Measurements from ENCODE around the gene ALPL.

DNA sequence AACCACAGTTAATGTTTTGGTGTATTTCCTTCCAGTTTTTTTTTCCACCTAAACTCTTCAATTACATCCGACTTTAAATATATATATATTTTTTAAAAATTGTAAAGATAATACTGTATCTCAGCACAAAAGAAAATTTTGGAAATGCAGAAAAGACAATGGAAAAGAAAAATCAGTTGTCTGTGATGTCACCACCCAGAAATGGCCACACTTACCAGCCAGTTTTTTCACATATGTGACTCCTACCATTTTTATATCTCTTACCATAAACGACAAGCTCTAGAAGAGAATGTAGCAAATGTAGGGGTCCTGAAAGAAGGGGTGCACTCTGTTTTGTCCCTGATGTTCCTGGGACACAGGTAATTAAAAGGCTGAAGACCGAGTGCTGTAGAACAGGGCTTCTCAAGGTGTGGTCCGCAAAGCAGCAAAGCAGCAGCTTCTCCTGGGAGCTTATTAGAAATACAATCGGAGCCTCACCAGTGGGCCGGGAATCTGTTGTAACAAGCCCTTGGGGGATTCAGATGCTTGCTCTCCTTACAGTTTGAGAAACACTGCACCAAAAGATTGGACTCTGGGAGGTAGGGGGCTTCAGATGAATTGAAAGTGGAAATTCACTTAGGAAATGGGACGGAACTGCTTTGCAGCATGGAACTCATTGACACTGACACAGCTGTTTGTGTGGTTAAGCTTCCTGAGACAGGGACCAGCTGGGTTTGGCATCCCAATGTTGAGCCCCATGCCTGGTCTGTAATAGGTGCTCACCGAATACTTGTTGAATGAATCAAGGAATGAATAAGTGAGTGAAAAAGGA, 44.1 kb downstream of the ALPL start:
- TF ChIP-seq, protein P1, sequence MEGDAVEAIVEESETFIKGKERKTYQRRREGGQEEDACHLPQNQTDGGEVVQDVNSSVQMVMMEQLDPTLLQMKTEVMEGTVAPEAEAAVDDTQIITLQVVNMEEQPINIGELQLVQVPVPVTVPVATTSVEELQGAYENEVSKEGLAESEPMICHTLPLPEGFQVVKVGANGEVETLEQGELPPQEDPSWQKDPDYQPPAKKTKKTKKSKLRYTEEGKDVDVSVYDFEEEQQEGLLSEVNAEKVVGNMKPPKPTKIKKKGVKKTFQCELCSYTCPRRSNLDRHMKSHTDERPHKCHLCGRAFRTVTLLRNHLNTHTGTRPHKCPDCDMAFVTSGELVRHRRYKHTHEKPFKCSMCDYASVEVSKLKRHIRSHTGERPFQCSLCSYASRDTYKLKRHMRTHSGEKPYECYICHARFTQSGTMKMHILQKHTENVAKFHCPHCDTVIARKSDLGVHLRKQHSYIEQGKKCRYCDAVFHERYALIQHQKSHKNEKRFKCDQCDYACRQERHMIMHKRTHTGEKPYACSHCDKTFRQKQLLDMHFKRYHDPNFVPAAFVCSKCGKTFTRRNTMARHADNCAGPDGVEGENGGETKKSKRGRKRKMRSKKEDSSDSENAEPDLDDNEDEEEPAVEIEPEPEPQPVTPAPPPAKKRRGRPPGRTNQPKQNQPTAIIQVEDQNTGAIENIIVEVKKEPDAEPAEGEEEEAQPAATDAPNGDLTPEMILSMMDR (conservative IDR thresholded peaks at IDR 0.05; ENCODE audit: low read depth, low read length), result no peak
- no peak for TF ChIP-seq EZH2 (IDR thresholded peaks at IDR 0.05; ENCODE audit: low read length, unreplicated experiment)

All from PC-3 (cell line).